GM18909 (cell line): ENCODE measurements around the gene REX1BD.

Experiments
- ATAC-seq: cut with Tn5 transposase; IDR thresholded peaks from one replicate; pipeline ENCODE4 v1.9.1; 2021; ENCODE audit warnings: mild to moderate bottlenecking; ENCODE audit not compliant: unreplicated experiment, poor library complexity

REX1BD gene

GRCh38 chr19:18612051-18612771, 23.6 kb downstream of the REX1BD start:
- no peak for ATAC-seq

GRCh38 chr19:18612772-18613588, 24.4 kb downstream of the REX1BD start, which contains the start of gene TMEM59L:
TMEM59L (plus strand) TSS chr19:18612870; CDS start chr19:18612959, 89 bp downstream.
- ATAC-seq = no peak

GRCh38 chr19:18613589-18614234, 25.1 kb downstream of the REX1BD start:
- no peak for ATAC-seq

- ATAC-seq = no peak
Measured at GRCh38 chr19:18616023-18616422, 27.4 kb downstream of the REX1BD start.

- no peak for ATAC-seq
Measured at GRCh38 chr19:18617562-18617961, 29.0 kb downstream of the REX1BD start.

- no peak for ATAC-seq
Measured at GRCh38 chr19:18618236-18618635, 29.6 kb downstream of the REX1BD start.

- ATAC-seq = no peak
Measured at GRCh38 chr19:18620311-18620710, 31.7 kb downstream of the REX1BD start.

GRCh38 chr19:18620902-18621301, 32.3 kb downstream of the REX1BD start:
- no peak for ATAC-seq

- ATAC-seq = no peak
Measured at GRCh38 chr19:18626906-18627305, 38.3 kb downstream of the REX1BD start.

- no peak for ATAC-seq
Measured at GRCh38 chr19:18629166-18630088, 40.8 kb downstream of the REX1BD start.

- no peak for ATAC-seq
Measured at GRCh38 chr19:18633321-18633720, 44.7 kb downstream of the REX1BD start.

GRCh38 chr19:18634612-18635297, 46.2 kb downstream of the REX1BD start:
- ATAC-seq = no peak

GRCh38 chr19:18635831-18636182, 47.2 kb downstream of the REX1BD start:
- no peak for ATAC-seq

GRCh38 chr19:18636183-18636968, 47.8 kb downstream of the REX1BD start:
- ATAC-seq = peak; percentile 85

GRCh38 chr19:18636969-18637629, 48.5 kb downstream of the REX1BD start, which contains the start of gene KLHL26:
KLHL26 (plus strand) TSS chr19:18637028; CDS start chr19:18637055, 27 bp downstream.
- no peak for ATAC-seq

GRCh38 chr19:18637673-18638630, 49.4 kb downstream of the REX1BD start:
- no peak for ATAC-seq

GRCh38 chr19:18639706-18640243, 51.2 kb downstream of the REX1BD start:
- ATAC-seq = no peak
